Hepatocyte (in vitro differentiated cells): Measurements from ENCODE around the gene PRC1. TPM values are rescaled to one million over a fixed set of nuclear protein-coding genes. Genes with fewer than 3 reads are reported as not detected.

ENCODE experiments used
- DNase-seq: peaks from one replicate; pipeline ENCODE4 v3.0.0-alpha.2; 2016; ENCODE audit warnings: low spot score
- H2AFZ ChIP-seq: fragments of 200-600 bp; sonication (generic); 2 replicates; pipeline ENCODE4 v1.6.0; 2016; ENCODE audit warnings: antibody characterized with exemption, mild to moderate bottlenecking
- H3K27ac ChIP-seq: fragments of 200-600 bp; sonication (generic); 2 replicates; pipeline ENCODE4 v1.5.1; 2016; ENCODE audit warnings: mild to moderate bottlenecking
- H3K27me3 ChIP-seq: fragments of 200-600 bp; sonication (generic); 2 replicates; pipeline ENCODE4 v1.6.1; 2016
- H3K36me3 ChIP-seq: fragments of 200-600 bp; sonication (generic); replicated peaks from 2 replicates; pipeline ENCODE4 v1.5.1; 2016; ENCODE audit warnings: low read depth; ENCODE audit not compliant: insufficient read depth
- H3K4me1 ChIP-seq: fragments of 200-600 bp; sonication (generic); 2 replicates; pipeline ENCODE4 v1.5.1; 2016; ENCODE audit warnings: mild to moderate bottlenecking, moderate library complexity; ENCODE audit not compliant: insufficient read depth
- H3K4me2 ChIP-seq: fragments of 200-600 bp; sonication (generic); 2 replicates; pipeline ENCODE4 v1.6.0; 2016
- H3K4me3 ChIP-seq: fragments of 200-600 bp; sonication (generic); 2 replicates; pipeline ENCODE4 v1.5.1; 2016; ENCODE audit warnings: mild to moderate bottlenecking
- H3K79me2 ChIP-seq: fragments of 200-600 bp; sonication (generic); 2 replicates; pipeline ENCODE4 v1.6.0; 2017; ENCODE audit warnings: mild to moderate bottlenecking
- H3K9me2 ChIP-seq: fragments of 200-600 bp; sonication (generic); replicated peaks from 2 replicates; pipeline ENCODE4 v1.6.0; 2017; ENCODE audit warnings: mild to moderate bottlenecking; ENCODE audit not compliant: insufficient read depth
- H3K9me3 ChIP-seq: fragments of 200-600 bp; sonication (generic); 2 replicates; pipeline ENCODE4 v1.5.1; 2016; ENCODE audit warnings: low read depth, mild to moderate bottlenecking
- H4K20me1 ChIP-seq: fragments of 200-600 bp; sonication (generic); 2 replicates; pipeline ENCODE4 v1.6.0; 2016; ENCODE audit warnings: mild to moderate bottlenecking; ENCODE audit not compliant: insufficient read depth, poor library complexity, severe bottlenecking
- EZH2 ChIP-seq: fragments of 200-600 bp; sonication (generic); IDR thresholded peaks from 2 replicates; pipeline ENCODE4 v1.6.1; 2016; ENCODE audit warnings: antibody characterized with exemption, mild to moderate bottlenecking, borderline replicate concordance
- EZH2phosphoT487 ChIP-seq: fragments of 200-600 bp; sonication (generic); IDR thresholded peaks from one replicate; pipeline ENCODE4 v1.6.1; 2018; ENCODE audit warnings: antibody characterized with exemption, mild to moderate bottlenecking, low read depth, moderate library complexity; ENCODE audit not compliant: unreplicated experiment, severe bottlenecking
- WGBS: methylation state at CpG from one replicate; pipeline ENCODE4 v1.1.6; 2016; ENCODE audit warnings: low lambda C conversion rate; ENCODE audit errors: missing lambda C conversion rate; 5-methylcytosine and 5-hydroxymethylcytosine counted together
- polyA plus RNA-seq: library from polyadenylated mRNA; unstranded; fragments of >200 nt; fragmentation: Nextera tagmentation; extraction: Ambion mirVana; gene quantifications from 2 replicates; pipeline ENCODE4 v1.2.1, GENCODE V29; 2016
- small RNA-seq: library from RNA; depleted of rRNA; stranded (forward); fragments of <200 nt; gene quantifications from one replicate; pipeline ENCODE3, GENCODE V24; 2014
- total RNA-seq: library from RNA; depleted of rRNA; stranded (reverse); fragments of >200 nt; gene quantifications from 2 replicates; pipeline ENCODE4 v1.2.3, GENCODE V29; 2014
- TF ChIP-seq, protein P1 (sequence below): fragments of 200-600 bp; sonication (generic); IDR thresholded peaks from 2 replicates; pipeline ENCODE4 v1.5.1; 2016; ENCODE audit warnings: antibody characterized with exemption, mild to moderate bottlenecking; ENCODE audit not compliant: poor library complexity

PRC1 gene
- total and polyA plus RNA-seq, 2 experiments from 2014 or later = 21.5 to 35.8 TPM

DNA sequence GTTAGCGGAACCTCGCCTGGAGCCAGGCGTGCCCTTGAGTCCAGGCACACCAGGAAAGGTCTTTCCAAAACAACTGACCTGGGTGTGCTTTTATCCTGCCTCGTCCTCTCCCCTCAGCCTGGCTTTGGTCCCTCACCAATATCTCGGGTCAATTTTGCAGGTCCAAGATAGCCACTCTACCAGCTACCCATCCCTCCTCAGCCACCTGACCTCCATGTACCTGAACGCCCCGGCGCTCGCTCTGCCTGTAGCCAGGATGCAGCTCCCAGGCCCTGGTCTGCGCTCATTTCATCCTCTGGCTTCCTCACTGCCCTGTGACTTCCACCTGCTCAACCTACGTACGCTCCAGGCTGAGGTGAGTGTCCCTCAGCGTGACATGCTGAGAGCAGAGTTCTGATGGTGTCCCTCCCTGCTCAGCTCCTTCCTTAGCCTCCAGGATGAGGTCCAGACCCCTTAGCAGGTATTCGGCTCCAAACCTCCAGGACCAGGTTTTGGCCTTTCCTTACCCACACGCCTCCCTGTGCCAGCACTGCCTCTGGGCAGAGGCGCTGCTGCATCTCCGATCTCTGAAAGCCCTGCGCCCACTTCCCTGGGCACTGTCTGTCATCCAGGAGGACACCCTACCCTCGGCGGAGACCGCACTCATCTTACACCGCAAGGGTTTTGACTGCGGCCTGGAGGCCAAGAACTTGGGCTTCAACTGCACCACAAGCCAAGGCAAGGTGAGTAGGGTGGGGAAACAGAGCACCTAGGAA, 76.1 kb downstream of the PRC1 start:
- H3K27me3 ChIP-seq = no peaks in the 10 kb centered on the region
- no peak for DNase-seq
- no peaks in the 10 kb centered on the region for H3K4me1 ChIP-seq
- no peak overlapping the region for H3K27ac ChIP-seq
- H3K4me2 ChIP-seq = no peak overlapping the region
- H3K79me2 ChIP-seq = no peaks in the 10 kb centered on the region
- no peak for TF ChIP-seq EZH2phosphoT487
- no peak for TF ChIP-seq EZH2
- TF ChIP-seq, protein P1, sequence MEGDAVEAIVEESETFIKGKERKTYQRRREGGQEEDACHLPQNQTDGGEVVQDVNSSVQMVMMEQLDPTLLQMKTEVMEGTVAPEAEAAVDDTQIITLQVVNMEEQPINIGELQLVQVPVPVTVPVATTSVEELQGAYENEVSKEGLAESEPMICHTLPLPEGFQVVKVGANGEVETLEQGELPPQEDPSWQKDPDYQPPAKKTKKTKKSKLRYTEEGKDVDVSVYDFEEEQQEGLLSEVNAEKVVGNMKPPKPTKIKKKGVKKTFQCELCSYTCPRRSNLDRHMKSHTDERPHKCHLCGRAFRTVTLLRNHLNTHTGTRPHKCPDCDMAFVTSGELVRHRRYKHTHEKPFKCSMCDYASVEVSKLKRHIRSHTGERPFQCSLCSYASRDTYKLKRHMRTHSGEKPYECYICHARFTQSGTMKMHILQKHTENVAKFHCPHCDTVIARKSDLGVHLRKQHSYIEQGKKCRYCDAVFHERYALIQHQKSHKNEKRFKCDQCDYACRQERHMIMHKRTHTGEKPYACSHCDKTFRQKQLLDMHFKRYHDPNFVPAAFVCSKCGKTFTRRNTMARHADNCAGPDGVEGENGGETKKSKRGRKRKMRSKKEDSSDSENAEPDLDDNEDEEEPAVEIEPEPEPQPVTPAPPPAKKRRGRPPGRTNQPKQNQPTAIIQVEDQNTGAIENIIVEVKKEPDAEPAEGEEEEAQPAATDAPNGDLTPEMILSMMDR = no peak
- H2AFZ ChIP-seq = no peak overlapping the region
- no peaks in the 10 kb centered on the region for H3K9me2 ChIP-seq
- H4K20me1 ChIP-seq = no peaks in the 10 kb centered on the region
- H3K36me3 ChIP-seq = no peaks in the 10 kb centered on the region
- 95% methylated on average over 23 of the region's 23 CpGs for WGBS
- no peaks in the 10 kb centered on the region for H3K9me3 ChIP-seq
- H3K4me3 ChIP-seq = no peak overlapping the region

DNA sequence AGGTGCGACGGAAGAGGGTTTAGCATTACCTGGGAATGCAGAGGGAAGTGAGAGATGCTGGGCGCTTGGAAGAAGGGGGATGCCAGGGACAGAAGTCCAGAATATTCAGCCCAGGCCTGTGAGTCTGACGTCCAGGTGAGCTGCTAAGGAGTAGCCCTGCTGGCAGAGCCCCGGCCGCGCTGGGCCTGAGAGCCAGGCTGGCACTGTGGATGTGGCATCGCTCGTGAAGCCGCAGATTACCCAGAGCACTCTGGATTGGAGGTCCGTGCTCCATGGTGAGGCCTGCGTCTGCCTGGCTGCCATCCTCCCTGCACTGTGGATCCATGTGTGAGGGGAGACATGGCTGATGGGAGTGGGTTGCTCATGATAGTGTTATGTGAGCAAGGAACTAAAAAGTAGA, 76.8 kb downstream of the PRC1 start:
- no peaks in the 10 kb centered on the region for H3K9me3 ChIP-seq
- H3K79me2 ChIP-seq = no peaks in the 10 kb centered on the region
- no peak overlapping the region for H2AFZ ChIP-seq
- H3K9me2 ChIP-seq = no peaks in the 10 kb centered on the region
- TF ChIP-seq EZH2 (no peak), EZH2phosphoT487 (no peak)
- TF ChIP-seq, protein P1 = no peak
- no peaks in the 10 kb centered on the region for H4K20me1 ChIP-seq
- no peak for DNase-seq
- 96% methylated on average over 12 of the region's 12 CpGs for WGBS
- no peak overlapping the region for H3K27ac ChIP-seq
- no peak overlapping the region for H3K4me2 ChIP-seq
- H3K4me1 ChIP-seq = no peaks in the 10 kb centered on the region
- no peaks in the 10 kb centered on the region for H3K36me3 ChIP-seq
- H3K27me3 ChIP-seq = no peaks in the 10 kb centered on the region
- no peak overlapping the region for H3K4me3 ChIP-seq

DNA sequence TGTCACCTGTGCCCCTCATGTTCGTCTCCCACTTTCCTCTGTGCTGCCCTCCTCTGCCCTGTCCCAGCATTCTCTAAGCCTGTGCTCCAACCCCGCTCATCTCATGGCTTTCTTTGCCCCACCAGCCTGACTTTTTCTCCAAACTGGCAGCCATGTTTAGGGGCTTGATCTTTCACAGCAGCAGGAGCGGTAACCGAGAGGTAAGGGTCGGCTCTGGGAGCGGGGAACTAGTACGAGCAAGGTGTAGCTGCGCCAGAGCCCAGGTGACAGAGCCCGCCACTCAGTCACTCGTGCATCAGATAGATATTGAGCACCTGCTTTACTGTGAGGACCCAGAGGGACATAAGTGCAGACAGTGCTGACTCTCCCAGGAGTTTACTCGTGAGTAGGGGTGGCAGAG, 77.9 kb downstream of the PRC1 start:
- H4K20me1 ChIP-seq = no peaks in the 10 kb centered on the region
- no peaks in the 10 kb centered on the region for H3K9me2 ChIP-seq
- DNase-seq = no peak
- no peaks in the 10 kb centered on the region for H3K9me3 ChIP-seq
- H3K79me2 ChIP-seq = no peaks in the 10 kb centered on the region
- no peak overlapping the region for H3K4me2 ChIP-seq
- no peak for TF ChIP-seq EZH2phosphoT487
- H3K4me3 ChIP-seq = no peak overlapping the region
- no peaks in the 10 kb centered on the region for H3K36me3 ChIP-seq
- no peaks in the 10 kb centered on the region for H3K4me1 ChIP-seq
- H2AFZ ChIP-seq = no peak overlapping the region
- H3K27ac ChIP-seq = no peak overlapping the region
- no peaks in the 10 kb centered on the region for H3K27me3 ChIP-seq
- WGBS = 89% methylated on average over 11 of the region's 11 CpGs

Small RNA genes within 50 kb of the gene (small RNA-seq; reads per million reads assigned to genes)
- not detected for gene RF00019

Other genes with a start within 250 kb of the PRC1 start
- 62.6 and 67.9 TPM in 2 replicates for gene FURIN, start 125.9 kb downstream of the PRC1 start, total RNA-seq
- 84.6 and 98.9 TPM in 2 replicates for gene FURIN, start 125.9 kb downstream of the PRC1 start, polyA plus RNA-seq
- gene FES, start 110.0 kb downstream of the PRC1 start, total RNA-seq = 5.7 and 13.5 TPM in 2 replicates
- 7.3 and 11.0 TPM in 2 replicates for gene FES, start 110.0 kb downstream of the PRC1 start, polyA plus RNA-seq
- 8.3 and 11.2 TPM in 2 replicates for gene MAN2A2, start 91.2 kb downstream of the PRC1 start, total RNA-seq
- gene MAN2A2, start 91.2 kb downstream of the PRC1 start, polyA plus RNA-seq = 32.7 and 44.5 TPM in 2 replicates
- 15.4 and 17.5 TPM in 2 replicates for gene HDDC3, start 62.0 kb downstream of the PRC1 start, total RNA-seq
- gene HDDC3, start 62.0 kb downstream of the PRC1 start, polyA plus RNA-seq = 13.0 and 20.0 TPM in 2 replicates
- gene UNC45A, start 59.2 kb downstream of the PRC1 start, total RNA-seq = 55.2 and 69.8 TPM in 2 replicates
- 55.3 and 63.3 TPM in 2 replicates for gene UNC45A, start 59.2 kb downstream of the PRC1 start, polyA plus RNA-seq
- 5.3 and 9.5 TPM in 2 replicates for gene RCCD1, start 39.7 kb downstream of the PRC1 start, total RNA-seq
- 9.4 and 11.2 TPM in 2 replicates for gene RCCD1, start 39.7 kb downstream of the PRC1 start, polyA plus RNA-seq
- 8.0 and 11.7 TPM in 2 replicates for gene VPS33B, start 28.1 kb upstream of the PRC1 start, total RNA-seq
- 7.8 and 10.4 TPM in 2 replicates for gene VPS33B, start 28.1 kb upstream of the PRC1 start, polyA plus RNA-seq
- gene SV2B, start 105.7 kb upstream of the PRC1 start, total RNA-seq = 0.56 and 2.2 TPM in 2 replicates
- 0.17 TPM in 1 of 2 replicates, not detected in the other for gene SV2B, start 105.7 kb upstream of the PRC1 start, polyA plus RNA-seq